Lower lobe of right lung (tissue), 2 donors: ENCODE data around the gene HYPK. TPM values are rescaled to one million over a fixed set of nuclear protein-coding genes. Genes with fewer than 3 reads are reported as not detected.
"Not testable (repeated sequence)": the region's sequence is repeated elsewhere in the genome, so short reads cannot be mapped to it uniquely, and the experiment has no call there.

Experiments used
- ATAC-seq, 2 donors: fragments of 200-7000 bp; cut with Tn5 transposase; one replicate each; pipeline ENCODE4 v1.9.1; 2020 to 2022; ENCODE audit warnings: mild to moderate bottlenecking in 2 of 2, moderate library complexity in 2 of 2
- DNase-seq: peaks from one replicate; pipeline ENCODE4 v3.0.0-alpha.2; 2020
- H3K27ac ChIP-seq: fragments of 200-600 bp; one replicate; pipeline ENCODE4 v1.8.0; 2022
- H3K27me3 ChIP-seq: fragments of 200-600 bp; one replicate; pipeline ENCODE4 v1.8.0; 2022; ENCODE audit warnings: low read depth
- H3K36me3 ChIP-seq: fragments of 200-600 bp; one replicate; pipeline ENCODE4 v1.8.0; 2022; ENCODE audit warnings: mild to moderate bottlenecking
- H3K4me1 ChIP-seq: fragments of 200-600 bp; one replicate; pipeline ENCODE4 v1.8.0; 2022
- H3K4me3 ChIP-seq: fragments of 200-600 bp; one replicate; pipeline ENCODE4 v1.8.0; 2022; ENCODE audit warnings: mild to moderate bottlenecking
- H3K9me3 ChIP-seq: fragments of 200-600 bp; one replicate; pipeline ENCODE4 v1.8.0; 2022
- CTCF ChIP-seq: fragments of 200-600 bp; IDR thresholded peaks from one replicate; pipeline ENCODE4 v1.8.0; 2022; ENCODE audit warnings: antibody characterized with exemption, mild to moderate bottlenecking
- intact Hi-C: fragments of 100-400 bp; cut with DNase I; formaldehyde crosslinking; loops from one replicate; pipeline ENCODE4 v1.11.0; 2022
- total RNA-seq: library from RNA; stranded (reverse); fragmentation: NEBNext Ultra II Directional; extraction: Animal tissue kit (Norgen Biotek cat#: 25700); gene quantifications from one replicate; pipeline ENCODE4 v1.2.1, GENCODE V29; 2021
- donor health status: DM: no; HTN: yes; CAD: no; lungs with severe emphysema.

Gene HYPK
- total RNA-seq, 1 donor from 2014 or later: 13.2 TPM

DNA sequence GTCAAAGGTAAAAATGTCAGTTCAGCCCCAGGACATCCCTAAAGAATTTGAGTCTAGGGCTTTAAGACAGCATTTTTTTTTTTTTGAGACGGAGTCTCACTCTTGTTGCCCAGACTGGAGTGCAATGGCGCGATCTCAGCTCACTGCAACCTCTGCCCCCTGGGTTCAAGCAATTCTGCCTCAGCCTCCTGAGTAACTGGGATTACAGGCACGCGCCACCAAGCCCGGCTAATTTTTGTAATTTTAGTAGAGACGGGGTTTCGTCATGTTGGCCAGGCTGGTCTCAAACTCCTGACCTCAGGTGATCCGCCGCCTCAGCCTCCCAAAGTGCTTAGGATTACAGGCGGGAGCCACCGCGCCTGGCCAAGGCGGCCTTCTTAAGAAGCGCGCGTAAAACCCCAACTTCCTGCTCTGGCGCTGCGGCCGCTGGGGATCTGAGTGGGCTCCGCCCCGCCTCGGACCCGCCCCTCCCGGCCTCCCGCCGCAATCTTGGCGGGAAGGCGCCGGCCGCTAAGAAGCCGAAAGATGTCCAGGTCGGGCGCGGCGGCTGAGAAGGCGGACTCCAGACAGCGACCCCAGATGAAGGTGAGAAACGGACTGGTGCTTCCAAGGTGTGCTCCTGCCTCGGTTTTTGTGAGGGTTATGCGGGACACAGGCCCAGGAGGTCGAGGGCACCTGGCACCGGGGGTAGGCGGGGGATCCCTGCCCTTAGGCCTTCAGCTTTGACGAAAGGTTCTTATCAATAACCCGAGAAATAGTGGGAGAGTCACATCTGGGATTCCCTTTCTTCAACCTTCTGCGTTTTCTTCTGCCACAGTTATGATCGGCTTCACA is 26.3 kb downstream of the HYPK start, which contains the start of gene WDR76:
WDR76 (plus strand) TSS at position 495 of the 834 bp plus-strand sequence; CDS start at position 526, 31 bp downstream.
- DNase-seq (peak; percentile 90), ATAC-seq (peak; percentile 90)
- Histone ChIP-seq H3K27me3 (no peaks in the 10 kb centered on the region), H3K4me1 (peaks cover 40% of the 10 kb centered on the region), H3K36me3 (no peaks in the 10 kb centered on the region), H3K9me3 (no peaks in the 10 kb centered on the region), H3K4me3 (peak within 1 kb of the TSS; percentile 63), H3K27ac (peak within 1 kb of the TSS; percentile 74)
- intact Hi-C loops: no loop called here
- TF ChIP-seq CTCF: no peak

- H3K36me3 ChIP-seq: no peaks in the 10 kb centered on the region
- no peak overlapping the region for H3K4me3 ChIP-seq
- no peaks in the 10 kb centered on the region for H3K9me3 ChIP-seq
- no peaks in the 10 kb centered on the region for H3K27me3 ChIP-seq
- no peak for TF ChIP-seq CTCF
- peaks cover 27% of the 10 kb centered on the region for H3K4me1 ChIP-seq
- no peak for ATAC-seq
- intact Hi-C loops: no loop called here
- no peak for DNase-seq
- no peak overlapping the region for H3K27ac ChIP-seq
Observed at GRCh38 chr15:43828061-43828657, 27.8 kb downstream of the HYPK start.

GRCh38 chr15:43829951-43830540 is 29.6 kb downstream of the HYPK start:
- ATAC-seq, H3K4me3 ChIP-seq, intact Hi-C loops, H3K27me3 ChIP-seq, H3K36me3 ChIP-seq, DNase-seq, H3K9me3 ChIP-seq, H3K27ac ChIP-seq: not testable (repeated sequence)
- H3K4me1 ChIP-seq: peaks cover 19% of the 10 kb centered on the region

DNA sequence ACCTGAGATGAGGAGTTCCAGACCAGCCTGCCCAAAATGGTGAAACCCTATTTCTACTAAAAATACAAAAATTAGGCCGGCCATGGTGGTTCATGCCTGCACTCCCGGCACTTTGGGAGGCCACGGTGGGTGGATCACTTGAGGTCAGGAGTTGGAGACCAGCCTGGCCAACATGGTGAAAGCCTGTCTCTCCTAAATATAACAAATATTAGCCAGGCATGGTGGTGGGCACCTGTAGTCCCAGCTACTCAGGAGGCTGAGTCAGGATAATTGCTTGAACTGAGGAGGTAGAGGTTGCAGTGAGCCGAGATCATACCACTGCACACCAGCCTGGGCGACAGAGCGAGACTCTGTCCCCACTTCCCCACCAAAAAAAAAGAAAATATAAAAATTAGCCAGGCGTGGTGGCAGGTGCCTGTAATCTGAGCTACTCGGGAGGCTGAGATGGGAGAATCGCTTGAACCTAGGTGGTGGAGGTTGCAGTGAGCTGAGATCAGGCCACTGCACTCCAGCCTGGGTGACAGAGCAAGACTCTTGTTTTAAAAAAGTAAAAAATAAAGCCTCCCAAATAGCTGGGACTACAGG is 30.4 kb downstream of the HYPK start:
- H3K27ac ChIP-seq, intact Hi-C loops, H3K9me3 ChIP-seq, H3K27me3 ChIP-seq, H3K4me3 ChIP-seq, DNase-seq, ATAC-seq, H3K36me3 ChIP-seq: not testable (repeated sequence)
- peaks cover 19% of the 10 kb centered on the region for H3K4me1 ChIP-seq

- H3K4me3 ChIP-seq, ATAC-seq, DNase-seq, intact Hi-C loops, H3K9me3 ChIP-seq, H3K27me3 ChIP-seq, H3K27ac ChIP-seq: not testable (repeated sequence)
- peaks cover 13% of the 10 kb centered on the region for H3K4me1 ChIP-seq
- H3K36me3 ChIP-seq: peaks cover 11% of the 10 kb centered on the region
Observed at GRCh38 chr15:43831519-43832052, 31.2 kb downstream of the HYPK start.

GRCh38 chr15:43832485-43832884 is 32.1 kb downstream of the HYPK start:
- ATAC-seq, H3K4me1 ChIP-seq, H3K4me3 ChIP-seq, H3K9me3 ChIP-seq, intact Hi-C loops, H3K27me3 ChIP-seq, H3K27ac ChIP-seq, DNase-seq: not testable (repeated sequence)
- peaks cover 14% of the 10 kb centered on the region for H3K36me3 ChIP-seq

- intact Hi-C loops: no loop called here
- H3K9me3 ChIP-seq: no peaks in the 10 kb centered on the region
- ATAC-seq: no peak
Observed at GRCh38 chr15:43845421-43845820, 45.0 kb downstream of the HYPK start.

More at GRCh38 chr15:43845421-43845820, 45.0 kb downstream of the HYPK start:
- TF ChIP-seq CTCF: no peak
- no peak overlapping the region for H3K27ac ChIP-seq
- H3K27me3 ChIP-seq: no peaks in the 10 kb centered on the region
- peaks cover 31% of the 10 kb centered on the region for H3K36me3 ChIP-seq
- no peaks in the 10 kb centered on the region for H3K4me1 ChIP-seq
- no peak for DNase-seq
- H3K4me3 ChIP-seq: no peak overlapping the region
